ENCODE data around the gene CDPF1. TPM values are rescaled to one million over a fixed set of nuclear protein-coding genes. Genes with fewer than 3 reads are reported as not detected.

CDPF1 gene
- total RNA-seq, 1 donor from 2014 or later = 22.1 TPM

DNA sequence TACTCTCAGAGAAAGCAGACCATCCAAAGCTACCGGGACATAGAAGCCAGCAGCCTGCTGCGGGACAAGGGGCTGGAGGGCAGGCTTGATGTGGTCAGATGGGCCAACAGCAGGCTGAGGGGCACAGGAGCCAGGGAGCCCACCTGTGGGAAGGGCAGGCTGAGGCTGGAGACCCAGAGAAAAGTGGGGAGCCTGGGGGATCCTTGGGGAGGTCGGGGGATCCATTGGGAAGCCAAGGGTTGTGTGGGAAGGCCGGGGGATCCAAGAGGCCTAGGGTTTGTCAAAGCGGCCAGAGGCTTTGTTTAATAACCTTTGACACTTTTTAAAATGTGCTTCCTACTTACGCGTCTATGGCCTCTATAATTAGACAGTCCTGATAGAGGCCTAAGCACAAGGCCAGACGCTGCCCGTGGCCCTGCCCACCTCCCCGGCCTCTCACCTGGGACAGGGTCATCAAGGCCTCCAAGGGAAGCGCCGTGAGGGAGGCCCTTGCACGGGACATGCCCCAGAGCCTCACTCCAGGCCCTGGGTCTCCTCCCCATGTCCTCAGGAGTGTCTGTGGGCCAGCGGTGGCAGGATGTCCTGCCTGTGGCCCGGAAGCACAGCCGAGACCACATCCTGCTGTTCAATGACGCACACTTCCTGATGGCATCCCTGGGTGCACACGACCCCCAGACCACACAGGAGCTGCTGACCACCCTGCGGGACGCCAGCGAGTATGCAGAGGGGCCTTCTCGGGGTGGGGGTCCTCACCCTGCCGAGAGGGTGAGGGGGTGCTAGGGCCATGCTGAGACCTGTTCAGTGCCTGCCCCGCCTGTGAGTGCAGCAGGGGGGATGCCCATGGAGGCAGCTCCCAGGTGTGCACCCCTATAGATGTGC is 38.0 kb upstream of the CDPF1 start:
- no peak overlapping the region for H3K4me3 ChIP-seq
- intact Hi-C loops (cut with DNase I) = no loop called here
- peaks cover 0 to 50% of the 10 kb centered on the region in 2 donors for H3K36me3 ChIP-seq
- H3K27ac ChIP-seq = peak overlapping the region; percentile 9
- H3K9me3 ChIP-seq = no peaks in the 10 kb centered on the region
- no peaks in the 10 kb centered on the region for H3K4me1 ChIP-seq
- DNase-seq (ENCODE audit: extremely low spot score in 2 of 2) = no peak
- TF ChIP-seq, protein P1, sequence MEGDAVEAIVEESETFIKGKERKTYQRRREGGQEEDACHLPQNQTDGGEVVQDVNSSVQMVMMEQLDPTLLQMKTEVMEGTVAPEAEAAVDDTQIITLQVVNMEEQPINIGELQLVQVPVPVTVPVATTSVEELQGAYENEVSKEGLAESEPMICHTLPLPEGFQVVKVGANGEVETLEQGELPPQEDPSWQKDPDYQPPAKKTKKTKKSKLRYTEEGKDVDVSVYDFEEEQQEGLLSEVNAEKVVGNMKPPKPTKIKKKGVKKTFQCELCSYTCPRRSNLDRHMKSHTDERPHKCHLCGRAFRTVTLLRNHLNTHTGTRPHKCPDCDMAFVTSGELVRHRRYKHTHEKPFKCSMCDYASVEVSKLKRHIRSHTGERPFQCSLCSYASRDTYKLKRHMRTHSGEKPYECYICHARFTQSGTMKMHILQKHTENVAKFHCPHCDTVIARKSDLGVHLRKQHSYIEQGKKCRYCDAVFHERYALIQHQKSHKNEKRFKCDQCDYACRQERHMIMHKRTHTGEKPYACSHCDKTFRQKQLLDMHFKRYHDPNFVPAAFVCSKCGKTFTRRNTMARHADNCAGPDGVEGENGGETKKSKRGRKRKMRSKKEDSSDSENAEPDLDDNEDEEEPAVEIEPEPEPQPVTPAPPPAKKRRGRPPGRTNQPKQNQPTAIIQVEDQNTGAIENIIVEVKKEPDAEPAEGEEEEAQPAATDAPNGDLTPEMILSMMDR (IDR thresholded peaks at IDR 0.05) = no peak
- TF ChIP-seq POLR2A (IDR thresholded peaks at IDR 0.05) = no peak
- TF ChIP-seq POLR2AphosphoS5 (IDR thresholded peaks at IDR 0.05; ENCODE audit: insufficient read depth in 1 of 2, low read depth in 1 of 2) = peak in 1 of 2 donors; percentile 35
- no peaks in the 10 kb centered on the region for H3K27me3 ChIP-seq

DNA sequence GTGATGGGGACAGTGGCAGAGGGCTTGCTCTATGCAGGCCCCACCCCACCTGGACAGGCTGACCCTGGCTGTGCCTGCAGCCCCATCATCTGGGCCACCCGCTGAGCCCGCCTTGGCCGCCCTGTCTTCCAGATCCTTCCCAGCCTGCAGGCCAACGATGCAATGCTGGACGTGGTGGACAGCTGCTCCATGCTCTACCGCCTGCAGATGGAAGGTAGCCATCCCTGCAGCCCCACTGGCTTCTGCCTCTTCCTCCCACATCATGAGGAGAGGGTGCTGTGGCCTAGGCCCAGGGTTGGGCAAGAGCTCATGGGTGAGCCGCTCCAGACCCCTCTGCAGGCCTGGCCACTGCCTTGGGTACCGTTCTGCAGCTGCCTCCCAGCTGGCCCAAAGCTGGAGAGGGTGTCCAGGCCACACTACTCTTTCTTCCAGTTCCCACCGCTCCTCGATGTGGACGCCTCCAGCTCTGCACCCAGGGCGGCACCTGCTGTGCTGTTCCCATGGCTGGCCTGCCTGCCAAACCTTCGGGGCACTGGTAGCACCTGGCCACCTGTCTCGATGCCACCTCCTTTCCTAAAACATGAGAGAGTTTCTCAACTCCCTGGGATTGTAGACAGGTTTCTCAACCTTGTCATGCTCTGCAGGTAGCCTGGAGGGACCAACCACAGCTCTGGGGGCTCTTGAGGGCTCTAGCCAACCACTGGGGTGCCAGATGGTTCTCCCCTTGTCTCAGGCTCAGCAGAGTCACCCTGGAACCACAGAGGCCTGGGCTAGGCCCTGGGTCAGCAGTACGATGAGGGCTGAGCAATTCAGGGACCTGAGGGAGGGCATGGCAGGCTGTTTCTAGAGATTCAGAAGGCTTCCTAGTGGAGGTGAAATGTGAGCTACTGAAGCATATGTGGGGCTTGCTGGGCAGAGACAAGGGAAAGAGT is 37.1 kb upstream of the CDPF1 start:
- H3K4me3 ChIP-seq = no peak overlapping the region
- H3K27ac ChIP-seq = no peak overlapping the region
- no peaks in the 10 kb centered on the region for H3K4me1 ChIP-seq
- no peak for DNase-seq (ENCODE audit: extremely low spot score in 2 of 2)
- intact Hi-C loops (cut with DNase I) = no loop called here
- no peaks in the 10 kb centered on the region for H3K9me3 ChIP-seq
- H3K36me3 ChIP-seq = peaks cover 0 to 44% of the 10 kb centered on the region in 2 donors
- no peak for TF ChIP-seq POLR2AphosphoS5 (IDR thresholded peaks at IDR 0.05; ENCODE audit: insufficient read depth in 1 of 2, low read depth in 1 of 2)
- TF ChIP-seq, protein P1 (IDR thresholded peaks at IDR 0.05) = no peak
- no peak for TF ChIP-seq POLR2A (IDR thresholded peaks at IDR 0.05)
- H3K27me3 ChIP-seq = no peaks in the 10 kb centered on the region

DNA sequence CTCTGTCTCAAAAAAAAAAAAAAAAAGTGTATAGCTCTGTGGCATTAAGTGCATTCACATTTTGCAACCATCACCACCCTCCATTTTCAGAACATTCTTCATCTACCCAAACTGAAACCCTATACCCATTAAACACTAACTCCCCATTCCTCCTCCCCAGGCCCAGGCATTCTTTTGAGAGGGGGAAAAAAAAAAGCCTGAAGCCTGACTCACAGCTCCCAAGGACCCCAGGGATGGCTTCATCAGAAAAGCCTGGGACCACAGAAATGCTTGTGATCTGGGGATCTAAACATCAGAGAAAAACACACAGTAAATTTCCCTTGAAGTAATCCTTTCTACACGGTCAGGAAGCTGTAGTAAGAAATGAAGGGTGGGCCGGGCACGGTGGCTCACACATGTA is 35.9 kb upstream of the CDPF1 start:
- H3K4me3 ChIP-seq = no peak overlapping the region
- peaks cover 0 to 44% of the 10 kb centered on the region in 2 donors for H3K36me3 ChIP-seq
- no peak overlapping the region for H3K27ac ChIP-seq
- H3K27me3 ChIP-seq = no peaks in the 10 kb centered on the region
- H3K4me1 ChIP-seq = no peaks in the 10 kb centered on the region
- intact Hi-C loops (cut with DNase I) = no loop called here
- no peaks in the 10 kb centered on the region for H3K9me3 ChIP-seq
- no peak for DNase-seq (ENCODE audit: extremely low spot score in 2 of 2)
- TF ChIP-seq, protein P1 (IDR thresholded peaks at IDR 0.05) = no peak
- TF ChIP-seq POLR2AphosphoS5 (IDR thresholded peaks at IDR 0.05; ENCODE audit: insufficient read depth in 1 of 2, low read depth in 1 of 2) (no peak), POLR2A (IDR thresholded peaks at IDR 0.05) (no peak)

DNA sequence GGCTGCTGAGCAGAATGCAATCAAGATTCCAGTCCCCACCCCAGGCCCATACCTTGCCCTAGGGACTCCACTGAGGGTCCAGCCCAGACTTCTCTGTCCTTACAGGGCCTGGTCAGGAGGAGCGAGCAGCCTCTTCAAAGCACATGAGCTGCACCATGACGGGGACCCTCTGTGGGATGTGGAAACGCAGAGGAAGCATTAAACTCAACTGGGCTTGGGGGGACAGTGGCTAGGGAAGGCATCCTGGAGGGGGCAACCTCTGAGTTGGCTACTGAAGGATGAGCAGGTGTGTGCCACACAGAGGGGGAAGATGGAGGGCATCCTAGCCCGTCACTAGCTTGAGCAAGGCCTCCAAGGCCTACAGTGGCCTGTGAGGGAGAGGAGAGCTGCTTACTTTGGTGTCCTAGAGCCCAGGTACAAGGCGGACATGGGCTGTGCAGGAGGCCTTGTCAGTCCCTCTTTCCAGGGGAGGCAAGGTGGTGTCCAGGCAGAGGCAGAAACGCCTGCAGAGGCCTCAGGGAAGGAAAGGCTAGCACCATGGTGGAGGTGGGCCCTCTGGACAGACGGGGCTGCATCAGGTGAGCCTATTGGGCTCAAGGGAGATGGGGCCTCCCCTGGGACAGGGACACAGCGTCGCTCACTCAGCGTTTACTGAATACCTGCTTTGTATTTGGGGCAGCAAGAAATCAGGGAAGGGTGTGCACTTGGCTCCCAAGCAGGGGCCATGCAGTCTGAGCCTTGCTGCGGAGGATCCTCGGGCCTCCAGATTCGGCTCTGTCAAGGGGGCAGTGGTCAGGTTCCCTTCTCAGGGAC is 32.0 kb upstream of the CDPF1 start:
- Histone ChIP-seq H3K9me3 (no peaks in the 10 kb centered on the region), H3K36me3 (peaks cover 3 to 69% of the 10 kb centered on the region in 2 donors), H3K27me3 (no peaks in the 10 kb centered on the region), H3K4me1 (no peaks in the 10 kb centered on the region), H3K27ac (no peak overlapping the region), H3K4me3 (no peak overlapping the region)
- TF ChIP-seq POLR2A (IDR thresholded peaks at IDR 0.05) = no peak
- TF ChIP-seq POLR2AphosphoS5 (IDR thresholded peaks at IDR 0.05; ENCODE audit: insufficient read depth in 1 of 2, low read depth in 1 of 2) = no peak
- TF ChIP-seq, protein P1 (IDR thresholded peaks at IDR 0.05) = no peak
- intact Hi-C loops (cut with DNase I) = no loop called here
- no peak for DNase-seq (ENCODE audit: extremely low spot score in 2 of 2)
